D721Med (cell line): Measurements from ENCODE around the gene TUBB6.

ENCODE experiments used
- DNase-seq: peaks from one replicate; pipeline ENCODE4 v3.0.0; 2011; ENCODE audit warnings: low spot score; ENCODE audit not compliant: insufficient read length
- FAIRE-seq: peaks from 2 replicates; lab custom pipeline; 2011; peaks lifted over from hg19 to GRCh38; lab: Jason Lieb, UNC
- TF ChIP-seq, protein P1 (sequence below): IDR thresholded peaks from 2 replicates; pipeline ENCODE4 v1.5.1; 2012; ENCODE audit warnings: mild to moderate bottlenecking, control low read depth; ENCODE audit not compliant: insufficient read depth; ENCODE audit errors: missing control alignments

Gene TUBB6

GRCh38 chr18:12333506-12334290 lies 25.7 kb downstream of the TUBB6 start:
- TF ChIP-seq, protein P1, sequence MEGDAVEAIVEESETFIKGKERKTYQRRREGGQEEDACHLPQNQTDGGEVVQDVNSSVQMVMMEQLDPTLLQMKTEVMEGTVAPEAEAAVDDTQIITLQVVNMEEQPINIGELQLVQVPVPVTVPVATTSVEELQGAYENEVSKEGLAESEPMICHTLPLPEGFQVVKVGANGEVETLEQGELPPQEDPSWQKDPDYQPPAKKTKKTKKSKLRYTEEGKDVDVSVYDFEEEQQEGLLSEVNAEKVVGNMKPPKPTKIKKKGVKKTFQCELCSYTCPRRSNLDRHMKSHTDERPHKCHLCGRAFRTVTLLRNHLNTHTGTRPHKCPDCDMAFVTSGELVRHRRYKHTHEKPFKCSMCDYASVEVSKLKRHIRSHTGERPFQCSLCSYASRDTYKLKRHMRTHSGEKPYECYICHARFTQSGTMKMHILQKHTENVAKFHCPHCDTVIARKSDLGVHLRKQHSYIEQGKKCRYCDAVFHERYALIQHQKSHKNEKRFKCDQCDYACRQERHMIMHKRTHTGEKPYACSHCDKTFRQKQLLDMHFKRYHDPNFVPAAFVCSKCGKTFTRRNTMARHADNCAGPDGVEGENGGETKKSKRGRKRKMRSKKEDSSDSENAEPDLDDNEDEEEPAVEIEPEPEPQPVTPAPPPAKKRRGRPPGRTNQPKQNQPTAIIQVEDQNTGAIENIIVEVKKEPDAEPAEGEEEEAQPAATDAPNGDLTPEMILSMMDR: no peak
- FAIRE-seq (no peak), DNase-seq (no peak)

DNA sequence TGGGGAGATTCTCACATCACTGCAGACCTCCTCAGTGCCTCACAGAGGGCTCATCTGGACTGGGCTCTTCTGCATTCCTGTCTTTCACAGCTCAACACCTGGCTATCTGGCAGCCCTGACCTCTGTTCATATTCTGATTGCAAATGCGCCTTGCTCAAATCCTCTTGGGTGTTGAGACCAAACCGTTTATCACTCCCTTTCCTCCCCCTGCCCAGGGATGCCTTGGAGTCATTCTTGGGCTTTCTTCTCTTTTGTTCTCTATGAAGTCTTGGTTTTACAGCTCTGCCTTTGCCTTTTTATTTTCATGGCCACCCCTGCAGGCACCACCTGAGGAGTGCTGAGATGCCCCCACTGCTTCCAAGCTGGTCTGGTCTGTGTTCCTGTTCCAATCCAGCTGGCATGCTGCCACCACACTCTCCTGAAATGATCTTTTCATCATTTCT lies 26.3 kb downstream of the TUBB6 start:
- TF ChIP-seq, protein P1: no peak
- DNase-seq: no peak
- FAIRE-seq: no peak

DNA sequence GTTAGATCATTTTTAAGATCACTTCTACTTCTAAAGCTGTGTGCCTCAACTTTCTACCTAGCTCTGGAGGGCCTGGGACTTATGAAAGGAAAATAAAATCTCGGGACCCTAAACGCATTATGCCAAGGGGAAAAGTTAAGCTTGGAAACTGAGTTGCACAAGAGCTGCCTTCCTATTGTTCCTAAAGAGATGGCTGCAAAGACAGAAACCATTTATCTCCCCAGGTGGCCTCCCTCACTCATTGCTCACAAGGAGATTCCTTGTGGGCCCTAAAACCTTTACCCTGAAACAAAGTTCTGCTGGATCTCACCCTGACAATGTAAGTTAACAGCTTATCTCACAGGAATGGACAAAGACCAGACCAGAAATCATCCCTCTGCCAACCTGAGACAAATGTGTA lies 26.8 kb downstream of the TUBB6 start:
- no peak for DNase-seq
- FAIRE-seq: no peak
- TF ChIP-seq, protein P1: no peak

- TF ChIP-seq, protein P1: no peak
- FAIRE-seq: no peak
- DNase-seq: no peak
These were observed 27.5 kb downstream of the TUBB6 start for GRCh38 chr18:12335503-12335902.

GRCh38 chr18:12336171-12336613 lies 28.2 kb downstream of the TUBB6 start:
- TF ChIP-seq, protein P1: no peak
- FAIRE-seq (no peak), DNase-seq (no peak)

DNA sequence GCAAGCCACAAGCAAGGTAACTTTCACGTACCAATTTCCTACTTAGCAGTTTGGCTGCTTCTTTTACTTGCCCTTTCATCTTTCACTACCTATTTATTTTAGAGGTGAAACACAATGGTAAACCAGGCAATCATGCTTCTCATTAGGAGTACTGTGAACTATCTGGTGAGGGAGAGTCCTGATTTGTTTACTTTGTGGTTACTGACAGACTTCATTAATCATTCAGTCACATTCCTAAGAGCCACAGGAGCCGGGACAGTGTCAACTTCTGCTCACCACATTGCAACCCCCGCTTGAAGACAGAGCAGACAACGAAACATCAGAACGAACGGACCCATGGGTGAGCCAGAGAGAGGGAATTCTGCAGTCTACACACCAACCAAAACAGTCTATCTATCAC lies 28.8 kb downstream of the TUBB6 start:
- no peak for FAIRE-seq
- no peak for DNase-seq
- TF ChIP-seq, protein P1: no peak

DNA sequence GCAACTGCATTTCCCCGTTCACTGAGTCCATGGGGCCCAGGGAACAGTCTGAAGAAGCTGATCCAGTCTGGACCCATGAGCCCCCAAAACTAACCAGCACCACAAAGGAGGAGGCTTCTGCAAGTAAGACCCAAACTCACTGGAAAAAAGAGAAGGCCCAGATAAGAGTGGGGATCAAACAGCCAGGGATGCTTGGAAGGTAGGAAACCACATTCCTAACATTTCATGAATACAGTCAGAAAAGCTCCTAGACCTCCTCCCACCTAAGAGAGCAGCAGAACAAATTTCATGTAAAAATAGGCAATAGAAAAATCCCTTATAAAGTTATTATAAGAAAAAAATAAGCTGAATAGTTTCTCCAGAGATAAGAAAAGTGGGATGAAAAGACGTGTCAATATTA lies 30.3 kb downstream of the TUBB6 start:
- TF ChIP-seq, protein P1: no peak
- FAIRE-seq (no peak), DNase-seq (no peak)
